ENCODE measurements around the gene ALDH2.

GRCh38 chr12:111745211-111745610 is 21.5 kb upstream of the ALDH2 start:
- TF ChIP-seq CTCF (IDR thresholded peaks at IDR 0.05) (no peak), POLR2A (IDR thresholded peaks at IDR 0.05) (no peak)
